GM19324 (cell line): ENCODE measurements around the gene DPEP2NB.

ENCODE experiments used
- ATAC-seq: cut with Tn5 transposase; IDR thresholded peaks from one replicate; pipeline ENCODE4 v1.9.1; 2021; ENCODE audit warnings: mild to moderate bottlenecking, moderate library complexity; ENCODE audit not compliant: unreplicated experiment, low FRiP score

DPEP2NB gene

GRCh38 chr16:67964477-67965131, 51.1 kb downstream of the DPEP2NB start:
- ATAC-seq, result no peak

GRCh38 chr16:67963662-67964321, 51.9 kb downstream of the DPEP2NB start:
- no peak for ATAC-seq
